ENCODE results near the gene NR5A1. TPM values are rescaled to one million over a fixed set of nuclear protein-coding genes. Genes with fewer than 3 reads are reported as not detected.

The NR5A1 gene
- total and polyA plus RNA-seq, 2 of the 13 experiments (the other 11 are each of a cell fraction or from before 2014, with no cell fraction given) = 28.9 to 44.7 TPM

GRCh38 chr9:124511891-124512805, 4.9 kb upstream of the NR5A1 start (continued):
- TF ChIP-seq UBTF (CRISPR knock-in tag; IDR thresholded peaks at IDR 0.05) = peak; percentile 65
- TF ChIP-seq FUBP1 (CRISPR knock-in tag; IDR thresholded peaks at IDR 0.05; ENCODE audit: borderline replicate concordance) = no peak
- TF ChIP-seq TOE1 (CRISPR knock-in tag; IDR thresholded peaks at IDR 0.05) = no peak
- TF ChIP-seq ATAD3A (CRISPR knock-in tag; IDR thresholded peaks at IDR 0.05) = no peak
- no peak for TF ChIP-seq ZNF10 (CRISPR knock-in tag; IDR thresholded peaks at IDR 0.05; ENCODE audit: borderline replicate concordance, low read depth)
- TF ChIP-seq ZNF646 (CRISPR knock-in tag; IDR thresholded peaks at IDR 0.05) = 0 out of 2 replicates have a peak, but pooled peaks have one; percentile 42
- peak; percentile 80 for TF ChIP-seq ZNF710 (CRISPR knock-in tag; IDR thresholded peaks at IDR 0.05; ENCODE audit: borderline replicate concordance)
- TF ChIP-seq SIX4 (CRISPR knock-in tag; IDR thresholded peaks at IDR 0.05) = no peak
- no peak for TF ChIP-seq SMAD9 (CRISPR knock-in tag; IDR thresholded peaks at IDR 0.05)
- no peak for TF ChIP-seq NR1H2 (CRISPR knock-in tag; IDR thresholded peaks at IDR 0.05; ENCODE audit: borderline replicate concordance, low read depth)
- TF ChIP-seq MIER2 (CRISPR knock-in tag; IDR thresholded peaks at IDR 0.05) = no peak
- no peak for TF ChIP-seq CCAR2 (optimal IDR thresholded peaks at IDR 0.05; ENCODE audit: low read depth, low read length)
- no peak for TF ChIP-seq ZNF567 (CRISPR knock-in tag; IDR thresholded peaks at IDR 0.05; ENCODE audit: borderline replicate concordance)
